NCI-H1092 treated with DMSO at 0.1 percent for 48 hours (cell line): Measurements from ENCODE around the gene TLE3.

Experiments used
- DNase-seq: peaks from one replicate; lab custom pipeline; 2025; lab: John Stamatoyannopoulos, UW

Gene TLE3

DNA sequence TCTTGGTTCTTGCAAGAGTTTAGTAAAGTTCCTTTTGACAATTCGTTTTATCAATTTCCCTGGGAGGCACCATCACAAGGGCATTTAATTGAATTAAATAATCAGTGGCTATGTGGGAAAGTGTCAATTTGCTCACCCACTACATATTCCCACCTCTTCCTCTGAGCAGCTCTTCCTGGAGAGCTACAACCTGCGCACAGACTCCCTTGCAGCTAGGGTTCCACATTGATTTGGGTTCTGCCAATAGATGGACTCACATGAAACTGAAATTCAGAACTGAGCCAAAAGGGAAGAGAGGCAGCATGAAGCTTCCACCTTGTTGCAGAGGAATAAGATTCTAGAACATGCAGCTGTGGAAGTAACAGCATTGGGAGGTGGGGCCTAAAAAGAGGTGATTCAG, 94.8 kb downstream of the TLE3 start:
- no peak for DNase-seq

DNA sequence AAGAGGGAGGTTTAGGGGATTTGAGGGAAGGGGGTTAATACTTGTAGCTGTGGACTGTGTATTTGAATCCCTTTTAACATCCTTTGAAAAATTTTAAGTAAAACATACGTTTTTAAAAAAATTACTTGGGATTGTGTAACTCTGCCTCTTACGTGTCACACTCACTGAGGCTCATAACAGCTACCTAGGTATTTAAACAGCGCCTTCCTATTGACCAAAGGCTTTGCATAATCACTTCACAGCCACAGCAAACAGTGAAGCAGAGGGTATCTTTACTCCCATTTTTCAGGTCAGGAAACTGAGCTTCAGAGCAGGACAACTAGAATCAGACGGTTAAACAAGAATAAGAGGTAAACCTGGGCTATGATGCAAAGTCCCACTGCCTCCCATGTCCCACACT, 95.9 kb downstream of the TLE3 start:
- no peak for DNase-seq

DNA sequence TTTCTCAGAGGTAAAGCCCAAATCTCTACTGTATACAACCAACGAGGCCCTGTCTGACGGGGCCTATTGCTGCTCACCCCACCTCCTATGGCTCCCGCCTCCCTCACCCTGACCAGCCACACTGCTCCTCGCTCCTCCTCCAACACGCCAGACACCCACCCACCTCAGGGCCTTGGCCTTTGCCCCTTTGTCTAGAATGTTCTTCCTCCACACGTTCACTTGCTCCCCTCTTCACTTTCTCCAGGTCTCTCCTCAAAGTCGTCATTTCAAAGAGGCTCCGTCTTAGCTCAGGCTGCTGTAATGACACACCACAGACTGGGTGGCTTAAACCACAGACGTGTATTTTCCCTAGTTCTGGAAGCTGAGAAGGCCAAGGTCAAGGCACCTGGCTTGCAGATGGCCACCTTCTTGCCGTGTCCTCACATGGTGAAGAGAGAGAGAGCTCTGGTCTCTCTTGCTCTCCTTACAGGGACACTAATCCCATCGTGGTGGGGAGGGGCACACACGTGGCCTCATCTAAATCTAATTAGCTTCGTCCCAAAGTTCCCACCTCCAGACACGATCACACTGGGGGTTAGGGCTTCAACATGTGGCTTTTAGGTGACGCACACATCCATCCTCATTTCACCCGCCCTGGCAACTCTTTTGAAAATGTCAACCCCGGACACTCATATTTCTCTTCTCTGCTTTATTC, 98.2 kb downstream of the TLE3 start:
- DNase-seq, result no peak

DNA sequence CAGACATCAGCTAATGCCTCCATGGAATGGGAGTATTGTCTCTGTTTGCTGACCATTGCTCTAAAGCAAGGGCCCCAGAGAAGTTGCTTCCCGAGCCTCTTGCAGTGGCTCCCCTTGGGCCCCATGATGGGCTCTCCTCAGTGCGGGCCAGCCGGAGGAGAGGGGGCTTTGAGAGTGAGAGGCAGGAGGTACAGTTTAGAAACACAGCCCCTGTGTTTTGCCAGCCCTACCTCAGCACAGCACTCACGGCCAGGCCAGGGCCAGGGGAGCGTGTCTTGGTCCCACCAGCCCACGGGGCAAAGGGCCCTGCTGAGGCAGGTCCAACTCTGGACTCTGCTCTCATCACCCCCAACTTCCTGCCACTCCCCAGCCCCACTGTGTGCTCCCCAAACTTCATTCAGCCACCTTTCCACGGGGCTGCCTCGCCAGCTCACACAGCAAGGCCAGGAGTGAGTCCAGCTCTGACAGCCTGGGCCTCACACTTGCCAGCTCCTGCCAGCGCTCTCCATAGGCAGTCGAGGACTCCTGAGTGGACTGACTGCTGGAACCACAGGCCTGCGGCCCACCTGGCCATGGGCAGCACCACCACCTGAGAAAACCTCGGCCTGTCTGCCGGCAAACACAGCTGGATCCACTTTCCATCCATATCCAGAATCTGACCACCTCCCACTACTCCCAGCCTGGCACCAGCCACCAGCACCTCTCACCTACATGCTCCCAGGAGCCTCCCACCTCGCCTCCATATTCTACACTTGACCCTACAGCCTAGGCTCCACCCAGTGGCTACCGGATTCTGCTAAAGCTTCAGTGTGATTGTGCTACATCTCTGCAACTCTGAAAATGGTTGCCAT, 99.0 kb downstream of the TLE3 start:
- DNase-seq, result no peak

GRCh38 chr15:69997813-69998212, 99.9 kb downstream of the TLE3 start:
- DNase-seq, result peak; percentile 58
